ENCODE results near the gene KRT81. TPM values are rescaled to one million over a fixed set of nuclear protein-coding genes. Genes with fewer than 3 reads are reported as not detected.

KRT81 gene
- 0.50 and 0.83 TPM in 2 replicates for total RNA-seq
- long read RNA-seq, partial matches to known transcripts = 4 of 4 reads
- long read RNA-seq, other reads (novel, unspliced or antisense) = 0 of 4 reads

DNA sequence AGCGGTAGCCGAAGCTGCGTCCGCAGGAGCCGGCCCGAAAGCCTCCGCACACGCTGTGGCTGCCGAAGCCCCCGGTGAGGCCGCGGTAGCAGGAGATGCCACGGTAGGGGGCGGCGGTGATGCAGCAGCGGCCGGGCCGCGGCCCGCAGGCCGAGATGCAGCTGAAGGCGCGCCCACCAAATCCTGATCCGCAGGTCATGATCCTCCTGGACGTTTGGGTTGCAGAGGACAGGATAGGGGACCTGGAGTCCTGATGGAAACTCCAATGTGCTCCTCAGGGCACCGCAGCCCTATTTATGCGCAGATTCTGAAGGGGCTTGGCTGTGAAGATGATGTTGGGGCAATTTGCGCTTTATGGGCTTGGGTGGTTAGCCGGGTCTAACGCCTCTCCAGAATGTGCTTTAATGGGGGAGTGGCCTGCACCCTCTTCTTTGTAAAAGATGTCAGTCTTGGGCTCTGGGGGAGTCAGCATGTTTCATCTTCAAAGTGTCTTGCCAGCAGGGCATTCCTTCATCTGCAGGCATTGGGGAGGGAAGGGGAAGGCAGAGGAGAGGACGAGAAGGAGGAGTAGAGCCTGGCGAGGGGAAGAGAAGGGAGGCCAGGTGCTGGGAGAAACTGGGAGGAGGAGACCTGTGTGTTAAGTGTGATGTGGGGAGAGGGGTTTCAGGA lies at the start of gene KRT81:
Gene KRT81, minus strand, starts transcription at position 268 of the 669 bp plus-strand sequence. Its CDS starts 69 bp downstream, at position 199.
- TF ChIP-seq CTCF (IDR thresholded peaks at IDR 0.05) = no peak
- no peak within 1 kb of the TSS for H3K4me3 Mint-ChIP-seq (ENCODE audit: unreplicated experiment)

DNA sequence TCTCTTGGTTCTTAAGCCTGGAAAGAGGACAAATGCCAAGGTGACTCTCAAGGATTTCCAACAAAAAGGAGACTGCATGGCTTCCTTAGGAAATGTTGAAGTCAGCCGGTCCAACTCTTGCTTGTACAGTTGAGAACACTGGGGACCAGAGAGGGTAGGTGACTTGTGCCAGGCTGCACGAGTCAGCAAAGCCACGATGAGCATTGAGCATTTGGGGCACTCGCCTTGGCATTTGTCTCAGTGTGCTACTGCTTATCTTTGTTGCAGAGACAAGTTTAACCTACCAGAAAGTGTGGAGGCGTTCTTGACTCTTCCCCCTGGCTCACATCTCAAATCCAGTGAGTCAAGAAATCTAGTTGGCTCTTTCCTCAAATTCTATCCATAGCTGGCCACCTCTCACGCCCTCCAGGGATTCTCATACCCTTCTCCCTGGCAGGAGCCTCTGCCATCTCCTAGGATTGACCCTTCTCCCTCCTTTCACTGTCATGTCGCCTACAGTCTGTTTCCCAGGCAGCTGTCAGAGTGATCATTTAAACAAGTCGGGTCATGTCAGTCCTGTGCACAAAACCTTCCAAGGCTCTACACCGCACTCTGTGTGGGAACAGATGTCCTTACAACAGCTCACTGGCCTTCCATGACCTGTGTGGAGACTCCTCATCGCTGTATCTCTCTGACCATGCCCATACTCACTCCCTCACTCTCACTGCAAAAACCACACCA lies 47.1 kb upstream of the KRT81 start:
- DNase-seq (ENCODE audit: extremely low spot score, unreplicated experiment) = no peak
- peaks cover 4% of the 10 kb centered on the region for H3K9me3 Mint-ChIP-seq (ENCODE audit: unreplicated experiment)
- peaks cover 39% of the 10 kb centered on the region for H3K27me3 Mint-ChIP-seq (ENCODE audit: unreplicated experiment)
- H3K4me3 Mint-ChIP-seq (ENCODE audit: unreplicated experiment) = no peak overlapping the region
- H3K36me3 Mint-ChIP-seq (ENCODE audit: unreplicated experiment) = no peaks in the 10 kb centered on the region
- peaks cover 6% of the 10 kb centered on the region for H3K4me1 Mint-ChIP-seq (ENCODE audit: unreplicated experiment)
- no peak for TF ChIP-seq CTCF (IDR thresholded peaks at IDR 0.05)
- H3K27ac Mint-ChIP-seq (ENCODE audit: unreplicated experiment) = no peak overlapping the region

More for the DNA sequence above, at the start of gene KRT81:
- Mint-ChIP-seq H3K27me3 (ENCODE audit: unreplicated experiment) (peaks cover 37% of the 10 kb centered on the region), H3K27ac (ENCODE audit: unreplicated experiment) (no peak within 1 kb of the TSS), H3K9me3 (ENCODE audit: unreplicated experiment) (no peaks in the 10 kb centered on the region), H3K4me1 (ENCODE audit: unreplicated experiment) (peaks cover 6% of the 10 kb centered on the region), H3K36me3 (ENCODE audit: unreplicated experiment) (no peaks in the 10 kb centered on the region)
- peak; percentile 67 for DNase-seq (ENCODE audit: extremely low spot score, unreplicated experiment)

DNA sequence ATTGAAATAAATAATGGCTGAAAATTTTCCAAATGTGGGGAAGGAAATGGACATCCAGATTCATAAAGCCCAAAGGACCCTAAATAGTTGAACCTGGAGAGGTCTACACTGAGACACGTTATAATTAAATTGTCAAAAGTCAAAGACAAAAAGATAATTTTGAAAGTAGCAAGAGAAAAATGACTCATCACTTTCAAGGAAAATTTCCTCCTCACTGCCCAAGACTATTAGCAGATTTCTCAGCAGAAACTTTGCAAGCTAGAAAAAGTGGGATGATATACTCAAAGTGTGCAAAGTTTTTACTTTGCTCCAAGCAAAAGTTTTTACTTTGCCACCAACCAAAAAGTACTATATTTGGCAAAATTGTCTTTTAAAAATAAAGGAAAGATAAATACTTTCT lies 45.7 kb upstream of the KRT81 start:
- Mint-ChIP-seq H3K4me1 (ENCODE audit: unreplicated experiment) (peaks cover 6% of the 10 kb centered on the region), H3K27me3 (ENCODE audit: unreplicated experiment) (peaks cover 35% of the 10 kb centered on the region), H3K27ac (ENCODE audit: unreplicated experiment) (no peak overlapping the region), H3K9me3 (ENCODE audit: unreplicated experiment) (no peaks in the 10 kb centered on the region), H3K36me3 (ENCODE audit: unreplicated experiment) (no peaks in the 10 kb centered on the region), H3K4me3 (ENCODE audit: unreplicated experiment) (no peak overlapping the region)
- no peak for DNase-seq (ENCODE audit: extremely low spot score, unreplicated experiment)
- TF ChIP-seq CTCF (IDR thresholded peaks at IDR 0.05) = no peak

- TF ChIP-seq CTCF (IDR thresholded peaks at IDR 0.05) = no peak
- peaks cover 32% of the 10 kb centered on the region for H3K27me3 Mint-ChIP-seq (ENCODE audit: unreplicated experiment)
- no peak for DNase-seq (ENCODE audit: extremely low spot score, unreplicated experiment)
- H3K4me1 Mint-ChIP-seq (ENCODE audit: unreplicated experiment) = peaks cover 6% of the 10 kb centered on the region
- no peaks in the 10 kb centered on the region for H3K9me3 Mint-ChIP-seq (ENCODE audit: unreplicated experiment)
- H3K27ac Mint-ChIP-seq (ENCODE audit: unreplicated experiment) = peak overlapping the region; percentile 3
- no peak overlapping the region for H3K4me3 Mint-ChIP-seq (ENCODE audit: unreplicated experiment)
- no peaks in the 10 kb centered on the region for H3K36me3 Mint-ChIP-seq (ENCODE audit: unreplicated experiment)
Observed at GRCh38 chr12:52336641-52337040, 45.3 kb upstream of the KRT81 start.

DNA sequence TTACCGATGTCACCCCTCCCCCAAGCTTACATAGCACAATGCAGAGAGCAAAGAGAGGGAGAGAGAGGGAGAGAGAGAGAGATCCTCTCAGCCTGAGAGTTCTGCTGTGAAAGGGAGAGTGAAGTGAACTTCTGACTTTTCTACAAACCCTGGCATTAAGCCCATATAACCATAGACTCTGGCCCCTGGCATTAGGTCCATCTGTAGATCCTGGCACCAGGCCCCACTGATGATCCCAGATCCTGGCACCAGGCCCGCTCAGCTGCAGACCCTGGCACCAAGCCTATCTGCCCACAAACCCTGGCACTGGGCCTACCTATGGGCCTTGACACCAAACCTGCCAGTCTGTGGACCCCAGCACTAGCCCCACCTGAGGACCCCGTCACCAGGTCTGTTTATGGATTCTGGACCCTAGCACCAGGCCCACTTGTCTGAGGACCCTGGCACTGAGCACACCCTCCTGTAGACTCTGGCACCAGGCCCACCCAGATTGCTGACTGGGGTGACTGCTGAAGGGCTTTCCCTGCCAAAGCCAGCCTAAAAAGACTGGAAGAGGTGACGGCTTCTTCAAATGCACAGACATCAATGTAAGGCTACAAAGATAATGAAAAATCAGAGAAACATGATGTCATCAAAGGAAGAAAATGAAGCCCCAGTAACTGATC lies 44.4 kb upstream of the KRT81 start:
- H3K4me3 Mint-ChIP-seq (ENCODE audit: unreplicated experiment) = no peak overlapping the region
- TF ChIP-seq CTCF (IDR thresholded peaks at IDR 0.05) = no peak
- H3K27me3 Mint-ChIP-seq (ENCODE audit: unreplicated experiment) = peaks cover 30% of the 10 kb centered on the region
- H3K9me3 Mint-ChIP-seq (ENCODE audit: unreplicated experiment) = no peaks in the 10 kb centered on the region
- peaks cover 6% of the 10 kb centered on the region for H3K4me1 Mint-ChIP-seq (ENCODE audit: unreplicated experiment)
- H3K36me3 Mint-ChIP-seq (ENCODE audit: unreplicated experiment) = no peaks in the 10 kb centered on the region
- no peak for DNase-seq (ENCODE audit: extremely low spot score, unreplicated experiment)
- no peak overlapping the region for H3K27ac Mint-ChIP-seq (ENCODE audit: unreplicated experiment)

Measured in osteocyte (in vitro differentiated cells).